Activated naive CD4-positive, alpha-beta T cell treated with anti-CD3 and anti-CD28 coated beads for 36 hours (primary cell): ENCODE data around the gene SPSB4. TPM values are rescaled to one million over a fixed set of nuclear protein-coding genes. Genes with fewer than 3 reads are reported as not detected.
"Not testable (repeated sequence)": the region's sequence is repeated elsewhere in the genome, so short reads cannot be mapped to it uniquely, and the experiment has no call there.

Experiments used
- CTCF ChIA-PET: fragments of 350-600 bp; sonication (Branson Sonifier 250); formaldehyde crosslinking; loops from one replicate; lab custom pipeline; 2021; ENCODE audit warnings: antibody characterized with exemption; lab: Charles Lee
- DNase-seq: peaks from one replicate; pipeline ENCODE4 v3.0.0-alpha.2; 2020
- H3K27ac Mint-ChIP-seq: one replicate; pipeline ENCODE4 v1.8.0; 2021; ENCODE audit warnings: mild to moderate bottlenecking, mixed read lengths
- H3K27me3 Mint-ChIP-seq: one replicate; pipeline ENCODE4 v1.8.0; 2021; ENCODE audit warnings: low read depth, mixed read lengths
- H3K36me3 Mint-ChIP-seq: one replicate; pipeline ENCODE4 v1.8.0; 2021; ENCODE audit warnings: low read depth, mixed read lengths
- H3K4me1 Mint-ChIP-seq: one replicate; pipeline ENCODE4 v1.8.0; 2021; ENCODE audit warnings: low read depth, mixed read lengths
- H3K4me3 Mint-ChIP-seq: one replicate; pipeline ENCODE4 v1.8.0; 2021; ENCODE audit warnings: mild to moderate bottlenecking, moderate library complexity, mixed read lengths
- H3K9me3 Mint-ChIP-seq: one replicate; pipeline ENCODE4 v1.8.0; 2021; ENCODE audit warnings: mixed read lengths
- intact Hi-C: fragments of 100-400 bp; cut with micrococcal nuclease; formaldehyde crosslinking; loops from one replicate; pipeline ENCODE4 v1.15.1; 2023
- total RNA-seq, 2 experiments: library from RNA; stranded (reverse); gene quantifications; one replicate each; pipeline ENCODE4 v1.2.3, GENCODE V29; 2021

SPSB4 gene
- not detected for total RNA-seq

DNA sequence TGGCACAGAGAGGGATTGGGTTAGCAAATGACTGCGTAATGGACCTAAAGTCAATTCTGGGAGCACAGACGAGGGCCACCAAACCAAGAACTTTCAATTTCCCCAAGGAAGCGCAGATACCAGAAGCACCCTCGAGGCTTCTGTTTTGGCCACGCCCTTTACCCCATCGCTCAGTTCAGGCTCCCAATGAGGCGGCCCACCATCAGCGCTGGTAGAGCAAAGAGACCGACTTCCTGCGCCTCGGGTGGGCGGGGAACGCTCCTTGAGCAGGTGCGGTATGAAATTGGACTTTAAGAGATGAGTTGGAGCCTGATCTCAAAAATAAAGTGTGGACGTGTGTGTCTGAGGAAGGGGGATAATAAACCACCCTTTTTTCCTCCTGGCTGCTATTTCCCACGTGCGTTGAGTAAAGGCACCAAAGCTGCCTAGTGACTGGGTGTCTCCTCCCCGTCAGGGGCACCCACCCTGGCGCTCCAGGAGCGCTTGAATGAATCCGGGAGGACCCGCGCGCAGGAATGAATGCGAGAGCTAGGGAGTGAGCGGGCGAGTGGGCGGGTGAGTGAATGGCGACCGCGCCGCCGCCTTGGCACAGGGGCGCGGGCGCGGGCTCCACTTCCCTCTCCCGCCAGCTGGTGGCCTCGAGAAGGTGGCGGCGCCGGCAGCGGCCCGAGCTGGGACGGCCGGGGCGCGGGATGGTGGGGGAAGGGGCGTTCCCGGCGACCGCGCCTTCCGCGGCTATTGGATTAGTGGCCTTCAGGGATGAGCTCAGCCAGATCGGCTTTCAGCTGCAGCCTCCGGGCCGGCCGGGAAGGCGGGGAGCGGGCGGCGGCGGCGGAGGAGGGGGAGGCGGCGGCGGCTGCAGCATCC, at the start of gene SPSB4:
Gene SPSB4 (plus strand): TSS at position 772 of the 867 bp plus-strand sequence. CDS start 14,758 bp downstream, outside the sequence.
- CTCF ChIA-PET = interaction anchor here (0.7 to 2.5 kb wide), 8 partner anchors 13 to 141 kb away, joined by 3 to 10 read pairs (median 4); no protein-coding TSS in a partner anchor
- peaks cover 8% of the 10 kb centered on the region for H3K4me1 Mint-ChIP-seq
- H3K36me3 Mint-ChIP-seq = no peaks in the 10 kb centered on the region
- H3K27me3 Mint-ChIP-seq = peaks cover 39% of the 10 kb centered on the region
- peak; percentile 28 for DNase-seq
- intact Hi-C loops = loop anchor here (1.0 to 2.0 kb wide), 2 partner anchors 54 to 142 kb away; no protein-coding TSS in a partner anchor
- no peaks in the 10 kb centered on the region for H3K9me3 Mint-ChIP-seq
- no peak within 1 kb of the TSS for H3K27ac Mint-ChIP-seq
- peak within 1 kb of the TSS; percentile 58 for H3K4me3 Mint-ChIP-seq

DNA sequence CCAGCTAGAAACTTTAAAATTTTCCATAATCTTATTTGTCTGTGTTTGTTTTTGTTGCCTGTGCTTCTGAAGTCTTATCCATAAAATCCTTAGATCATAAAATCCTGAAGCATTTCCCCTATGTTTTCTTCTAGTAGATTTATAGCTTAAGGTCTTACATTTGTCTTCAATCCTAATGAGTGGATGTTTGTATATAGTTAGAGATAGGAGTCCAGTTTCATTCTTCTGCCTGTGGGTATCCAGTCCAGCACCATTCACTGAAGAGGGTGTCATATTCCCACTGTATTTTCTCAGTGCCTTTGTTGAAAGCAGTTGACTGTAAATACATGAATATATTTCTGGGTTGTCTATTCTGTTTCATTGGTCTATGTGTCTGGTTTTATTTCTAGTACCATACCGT, 44.8 kb upstream of the SPSB4 start:
- DNase-seq = no peak
- H3K27ac Mint-ChIP-seq = no peak overlapping the region
- H3K36me3 Mint-ChIP-seq = no peaks in the 10 kb centered on the region
- peaks cover 6% of the 10 kb centered on the region for H3K27me3 Mint-ChIP-seq
- CTCF ChIA-PET = no interaction called here
- H3K4me3 Mint-ChIP-seq = no peak overlapping the region
- no peaks in the 10 kb centered on the region for H3K9me3 Mint-ChIP-seq
- intact Hi-C loops = no loop called here
- H3K4me1 Mint-ChIP-seq = peaks cover 1% of the 10 kb centered on the region

DNA sequence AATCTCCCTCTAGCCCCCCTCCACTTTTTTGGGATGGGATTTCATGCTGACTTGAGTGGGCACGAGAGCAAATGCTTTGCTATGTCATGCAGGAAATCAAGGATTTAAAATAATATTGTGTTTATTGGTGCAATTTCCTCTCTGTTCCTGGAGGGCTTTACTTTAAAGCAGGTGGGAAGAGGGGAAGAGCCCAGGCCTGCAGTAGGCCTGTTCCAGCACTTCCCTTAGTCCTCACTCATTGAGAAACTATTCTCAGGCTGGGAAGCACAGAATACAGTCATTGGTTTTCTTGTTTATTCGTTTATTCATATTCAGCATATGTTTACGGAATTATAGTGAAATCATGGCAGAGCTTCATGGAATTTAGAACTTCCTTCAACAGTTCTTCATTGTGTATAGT, 41.7 kb upstream of the SPSB4 start:
- H3K4me3 Mint-ChIP-seq = no peak overlapping the region
- DNase-seq = no peak
- H3K9me3 Mint-ChIP-seq = no peaks in the 10 kb centered on the region
- H3K4me1 Mint-ChIP-seq = peaks cover 5% of the 10 kb centered on the region
- intact Hi-C loops = no loop called here
- no peak overlapping the region for H3K27ac Mint-ChIP-seq
- H3K27me3 Mint-ChIP-seq = peaks cover 8% of the 10 kb centered on the region
- CTCF ChIA-PET = interaction anchor here (0.6 to 4.4 kb wide), 8 partner anchors 8 to 182 kb away, joined by 3 to 22 read pairs (median 4); no protein-coding TSS in a partner anchor
- H3K36me3 Mint-ChIP-seq = no peaks in the 10 kb centered on the region

DNA sequence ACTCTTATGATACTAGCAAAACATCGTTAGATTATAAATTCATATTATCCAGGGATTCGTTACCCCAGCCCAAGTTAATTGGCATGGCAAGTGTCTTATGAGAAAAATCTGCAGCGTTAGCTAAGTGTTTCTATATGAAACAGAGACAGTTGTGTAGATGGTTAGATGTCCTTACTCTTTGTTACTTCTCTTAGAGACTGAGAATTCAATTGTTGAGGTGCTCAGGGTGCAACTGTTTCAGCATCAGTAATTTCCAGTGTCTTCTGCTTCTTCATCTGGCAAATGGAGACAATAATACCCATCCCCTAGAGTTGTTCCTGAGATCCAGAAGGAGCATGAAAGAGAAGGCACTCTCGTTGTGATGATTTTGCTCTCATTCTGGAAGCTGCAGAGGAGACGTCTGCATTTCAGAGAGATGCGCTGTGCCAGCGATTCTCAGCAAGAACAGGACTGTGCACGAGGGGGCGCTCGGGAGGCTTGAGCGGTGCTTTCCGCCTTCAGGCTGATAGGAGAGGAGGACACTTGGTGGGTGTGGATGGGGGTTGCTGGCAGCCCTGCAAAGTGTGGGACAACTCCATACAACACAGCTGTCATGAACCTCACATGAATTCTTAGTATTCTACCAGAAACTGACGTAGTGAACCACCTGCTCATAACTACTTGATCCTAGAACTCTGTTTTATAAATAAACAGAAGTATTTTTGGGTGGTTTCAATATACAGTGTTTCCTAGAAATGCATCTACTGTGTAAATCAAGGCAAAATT, 39.7 kb upstream of the SPSB4 start:
- Mint-ChIP-seq H3K4me3 (no peak overlapping the region), H3K36me3 (no peaks in the 10 kb centered on the region), H3K4me1 (peaks cover 5% of the 10 kb centered on the region), H3K27ac (no peak overlapping the region), H3K9me3 (no peaks in the 10 kb centered on the region), H3K27me3 (peaks cover 12% of the 10 kb centered on the region)
- peak; percentile 91 for DNase-seq
- intact Hi-C loops = loop anchor here (1.0 to 10.0 kb wide), 6 partner anchors 11 to 441 kb away; no protein-coding TSS in a partner anchor
- CTCF ChIA-PET = interaction anchor here (0.8 to 4.4 kb wide), 15 partner anchors 11 to 187 kb away, joined by 3 to 22 read pairs (median 5); no protein-coding TSS in a partner anchor

DNA sequence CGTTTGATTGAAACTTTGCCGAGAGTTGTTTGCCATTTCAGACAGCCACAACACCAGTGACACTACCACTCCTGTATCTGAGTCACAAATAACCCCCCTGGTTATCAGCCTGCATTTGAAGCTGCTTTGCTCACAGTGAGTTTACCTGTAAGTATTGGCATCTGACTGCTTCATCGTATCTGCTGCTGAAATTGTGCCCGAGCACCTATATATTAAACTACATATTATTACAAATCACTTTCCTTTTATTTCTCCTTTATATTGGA, 39.2 kb upstream of the SPSB4 start:
- H3K4me3 Mint-ChIP-seq = no peak overlapping the region
- H3K36me3 Mint-ChIP-seq = no peaks in the 10 kb centered on the region
- no peaks in the 10 kb centered on the region for H3K9me3 Mint-ChIP-seq
- CTCF ChIA-PET = interaction anchor here (0.8 to 4.4 kb wide), 10 partner anchors 12 to 186 kb away, joined by 3 to 22 read pairs (median 6); no protein-coding TSS in a partner anchor
- intact Hi-C loops = loop anchor here (1.0 to 10.0 kb wide), 6 partner anchors 12 to 440 kb away; no protein-coding TSS in a partner anchor
- no peak for DNase-seq
- H3K4me1 Mint-ChIP-seq = peaks cover 5% of the 10 kb centered on the region
- peaks cover 12% of the 10 kb centered on the region for H3K27me3 Mint-ChIP-seq
- no peak overlapping the region for H3K27ac Mint-ChIP-seq

DNA sequence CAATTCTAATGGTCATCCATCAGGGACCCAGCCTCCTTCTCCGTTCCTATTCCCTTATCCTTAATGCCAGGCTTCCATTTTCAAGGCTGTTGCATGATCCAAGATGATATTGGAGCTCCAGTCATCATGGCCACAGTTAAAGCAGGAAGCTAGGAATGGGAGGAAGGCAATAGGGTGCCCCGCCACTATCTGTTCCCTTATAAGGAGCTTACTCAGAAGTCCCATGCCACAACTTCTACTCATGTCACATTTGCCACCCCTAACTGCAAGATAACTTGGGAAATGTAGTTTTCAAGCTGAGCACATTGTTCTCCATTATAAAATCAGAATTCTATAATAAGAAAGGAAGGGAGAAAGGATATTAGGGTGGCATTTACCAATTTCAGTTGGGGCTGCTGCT, 38.6 kb upstream of the SPSB4 start:
- H3K27me3 Mint-ChIP-seq = peaks cover 12% of the 10 kb centered on the region
- intact Hi-C loops = loop anchor here (5.0 to 10.0 kb wide), 2 partner anchors 262 to 440 kb away; no protein-coding TSS in a partner anchor

DNA sequence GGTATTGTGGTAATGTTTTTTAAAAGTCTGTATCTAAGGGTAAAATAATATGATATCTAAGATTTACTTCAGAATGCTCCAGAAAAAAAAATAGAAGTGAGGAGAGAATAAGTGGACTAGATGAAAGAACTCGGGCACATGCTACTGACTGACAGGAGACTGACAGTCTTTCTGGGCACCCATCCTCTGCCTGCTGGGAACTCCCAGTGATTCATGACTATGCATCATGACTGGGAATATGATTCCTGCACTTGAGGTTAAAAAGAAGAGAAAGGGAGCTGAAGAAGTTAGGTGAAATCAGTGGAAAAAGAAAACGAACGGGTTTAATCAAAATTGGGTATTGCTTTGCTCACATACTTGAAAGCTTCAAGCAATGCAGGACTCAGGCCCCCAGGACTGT, 35.7 kb upstream of the SPSB4 start:
- H3K9me3 Mint-ChIP-seq = no peaks in the 10 kb centered on the region
- no peak overlapping the region for H3K27ac Mint-ChIP-seq
- CTCF ChIA-PET = no interaction called here
- peaks cover 13% of the 10 kb centered on the region for H3K4me1 Mint-ChIP-seq
- no peak overlapping the region for H3K4me3 Mint-ChIP-seq
- no peak for DNase-seq
- no peaks in the 10 kb centered on the region for H3K36me3 Mint-ChIP-seq
- intact Hi-C loops = loop anchor here (10.0 kb wide), 1 partner anchor 259 kb away; no protein-coding TSS in a partner anchor
- H3K27me3 Mint-ChIP-seq = peaks cover 8% of the 10 kb centered on the region

More for the DNA sequence above, 38.6 kb upstream of the SPSB4 start:
- Mint-ChIP-seq H3K4me3 (no peak overlapping the region), H3K4me1 (peaks cover 8% of the 10 kb centered on the region), H3K36me3 (no peaks in the 10 kb centered on the region), H3K9me3 (no peaks in the 10 kb centered on the region), H3K27ac (no peak overlapping the region)
- CTCF ChIA-PET = interaction anchor here (0.6 to 4.4 kb wide), 9 partner anchors 12 to 186 kb away, joined by 3 to 22 read pairs (median 6); no protein-coding TSS in a partner anchor
- DNase-seq = no peak

DNA sequence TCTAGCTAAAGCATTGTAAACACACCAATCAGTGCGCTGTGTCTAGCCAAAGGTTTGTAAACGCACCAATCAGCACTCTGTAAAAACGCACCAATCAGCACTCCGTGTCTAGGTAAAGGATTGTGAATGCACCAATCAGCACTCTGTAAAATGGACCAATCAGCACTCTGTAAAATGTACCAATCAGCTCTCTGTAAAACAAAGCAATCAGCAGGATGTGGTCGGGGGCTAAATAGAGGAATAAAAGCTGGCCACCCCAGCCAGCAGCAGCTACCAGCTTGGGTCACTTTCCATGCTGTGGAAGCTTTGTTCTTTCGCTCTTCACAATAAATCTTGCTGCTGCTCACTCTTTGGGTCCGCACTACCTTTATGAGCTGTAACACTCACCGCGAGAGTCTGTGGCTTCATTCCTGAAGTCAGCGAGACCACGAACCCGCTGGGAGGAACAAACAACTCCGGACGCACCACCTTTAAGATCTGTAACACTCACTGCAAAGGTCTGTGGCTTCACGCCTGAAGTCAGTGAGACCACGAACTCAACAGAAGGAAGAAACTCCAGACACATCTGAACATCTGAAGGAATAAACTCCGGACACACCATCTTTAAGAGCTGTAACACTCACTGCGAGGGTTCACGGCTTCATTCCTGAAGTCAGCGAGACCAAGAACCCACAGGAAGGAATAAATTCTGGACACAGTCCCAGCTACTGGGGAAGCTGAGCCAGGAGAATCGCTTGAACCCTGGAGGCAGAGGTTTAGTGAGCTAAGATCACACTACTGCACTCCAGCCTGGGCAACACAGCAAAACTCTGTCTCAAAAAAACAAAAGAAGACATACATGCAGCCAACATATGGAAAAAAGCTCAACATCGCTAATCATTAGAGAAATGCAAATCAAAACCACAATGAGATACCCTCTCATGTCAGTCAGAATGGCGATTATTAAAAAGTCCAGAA, 33.5 kb upstream of the SPSB4 start:
- H3K9me3 Mint-ChIP-seq, H3K27me3 Mint-ChIP-seq, H3K4me1 Mint-ChIP-seq, H3K36me3 Mint-ChIP-seq, H3K27ac Mint-ChIP-seq: not testable (repeated sequence)
- DNase-seq = peak; percentile 42
- intact Hi-C loops = loop anchor here (10.0 kb wide), 1 partner anchor 257 kb away; no protein-coding TSS in a partner anchor
- peak overlapping the region; percentile 11 for H3K4me3 Mint-ChIP-seq
- CTCF ChIA-PET = interaction anchor here (1.0 to 1.6 kb wide), 6 partner anchors 9 to 174 kb away, joined by 3 to 8 read pairs (median 4); no protein-coding TSS in a partner anchor

DNA sequence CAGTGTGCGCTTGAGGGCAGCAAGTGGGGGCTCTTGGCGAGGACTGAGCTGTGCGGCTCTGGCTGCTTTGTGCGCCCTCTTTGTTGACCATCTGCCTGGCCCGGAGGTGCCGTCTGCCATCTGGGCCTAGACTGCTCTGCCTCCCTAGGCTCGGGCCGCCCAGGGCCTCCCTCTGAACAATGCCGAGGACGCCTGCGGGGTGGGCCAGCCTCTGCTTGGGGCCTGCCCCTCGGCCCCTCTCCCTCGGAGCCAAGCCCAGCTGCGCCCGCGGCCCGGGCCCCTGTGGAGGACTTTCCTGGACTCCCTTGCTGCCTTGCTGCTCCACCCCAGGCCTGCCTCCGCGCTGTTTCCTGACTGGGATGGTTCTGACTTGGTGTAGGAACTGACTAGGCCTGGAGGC, 31.9 kb upstream of the SPSB4 start:
- H3K4me1 Mint-ChIP-seq = peaks cover 8% of the 10 kb centered on the region
- intact Hi-C loops = loop anchor here (10.0 kb wide), 1 partner anchor 256 kb away; no protein-coding TSS in a partner anchor
- peaks cover 4% of the 10 kb centered on the region for H3K27me3 Mint-ChIP-seq
- CTCF ChIA-PET = interaction anchor here (0.9 to 1.6 kb wide), 2 partner anchors 32 to 87 kb away, joined by 3 to 4 read pairs; partner anchors contain the start of gene SPSB4
- DNase-seq = no peak
- H3K36me3 Mint-ChIP-seq = no peaks in the 10 kb centered on the region
- H3K4me3 Mint-ChIP-seq = no peak overlapping the region
- no peak overlapping the region for H3K27ac Mint-ChIP-seq
- no peaks in the 10 kb centered on the region for H3K9me3 Mint-ChIP-seq

DNA sequence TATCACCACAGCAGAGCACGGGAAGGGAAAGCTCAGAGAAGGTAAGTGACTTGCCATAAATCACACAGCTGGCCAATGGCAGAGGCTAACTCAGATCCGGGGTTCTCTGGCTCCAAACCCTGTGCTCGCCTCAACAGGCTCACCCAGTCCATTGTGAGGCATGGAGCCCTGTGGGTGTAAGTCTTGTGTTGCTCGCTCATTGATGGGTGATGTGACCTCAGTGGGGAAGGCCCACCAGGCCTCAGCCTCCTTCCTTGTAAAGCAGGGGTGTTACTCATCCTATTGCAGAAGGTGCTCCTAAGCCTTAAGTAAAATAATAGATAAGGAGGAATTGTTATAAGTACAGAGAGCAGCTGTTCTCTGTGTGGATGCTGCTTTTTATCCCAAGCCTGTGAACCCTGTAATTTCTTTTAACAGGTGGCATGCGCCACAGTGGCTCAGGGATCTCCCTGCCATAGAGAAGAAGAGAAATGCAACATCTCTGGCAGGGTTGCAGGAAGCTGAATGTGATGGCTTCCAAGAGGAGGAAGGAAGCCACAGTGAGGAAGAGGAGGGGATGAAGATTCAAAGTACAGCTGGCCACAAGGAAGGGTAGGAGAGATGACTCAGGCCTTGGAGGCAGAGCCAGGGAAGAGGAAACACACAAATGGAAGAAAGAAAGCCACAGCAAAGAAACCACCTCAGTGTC, 30.9 kb upstream of the SPSB4 start:
- CTCF ChIA-PET = interaction anchor here (0.9 kb wide), 1 partner anchor 31 kb away, joined by 3 read pairs; the partner anchor contains the start of gene SPSB4
- Mint-ChIP-seq H3K27ac (no peak overlapping the region), H3K4me3 (no peak overlapping the region), H3K36me3 (no peaks in the 10 kb centered on the region), H3K4me1 (peaks cover 8% of the 10 kb centered on the region), H3K9me3 (no peaks in the 10 kb centered on the region), H3K27me3 (peaks cover 3% of the 10 kb centered on the region)
- no peak for DNase-seq
- intact Hi-C loops = no loop called here

DNA sequence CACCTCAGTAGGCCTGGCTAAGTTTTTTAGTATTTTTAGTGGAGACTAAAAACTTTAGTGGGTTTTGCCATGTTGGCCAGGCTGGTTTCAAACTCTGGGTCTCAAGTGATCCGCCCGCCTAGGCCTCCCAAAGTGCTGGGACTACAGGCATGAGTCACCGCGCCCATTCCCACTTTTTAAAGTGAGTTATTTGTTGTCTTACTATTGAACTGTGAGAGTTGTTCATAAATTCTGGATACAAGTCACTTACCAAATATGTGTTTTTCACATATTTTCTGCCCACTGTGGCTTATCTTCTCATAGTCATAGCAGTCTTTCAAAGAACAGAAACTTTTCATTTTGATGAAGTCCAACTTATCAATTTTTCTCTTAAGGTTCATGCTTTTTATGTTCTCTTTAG, 29.9 kb upstream of the SPSB4 start:
- Mint-ChIP-seq H3K27me3 (no peaks in the 10 kb centered on the region), H3K4me1 (peaks cover 8% of the 10 kb centered on the region), H3K4me3 (no peak overlapping the region), H3K9me3 (no peaks in the 10 kb centered on the region), H3K27ac (no peak overlapping the region), H3K36me3 (no peaks in the 10 kb centered on the region)
- CTCF ChIA-PET = no interaction called here
- intact Hi-C loops = no loop called here
- DNase-seq = no peak
